SK-N-SH (cell line): ENCODE measurements around the gene CDH13. TPM values are rescaled to one million over a fixed set of nuclear protein-coding genes. Genes with fewer than 3 reads are reported as not detected.

Experiments
- CTCF ChIA-PET: fragments of 300-600, 350-600 bp; formaldehyde crosslinking; extraction: SDS; loops from one replicate; lab custom pipeline; 2021; lab: Yijun Ruan, JAX
- POLR2A ChIA-PET: fragments of 350-600 bp; sonication (Branson Sonifier 250); formaldehyde crosslinking; extraction: SDS; loops from one replicate; lab custom pipeline; 2020; ENCODE audit warnings: antibody characterized with exemption, inconsistent platforms; lab: Yijun Ruan, JAX
- DNase-seq: peaks from one replicate; pipeline ENCODE4 v3.0.0; 2012
- H2AFZ ChIP-seq: fragments of 200-600 bp; sonication (generic); 2 replicates; pipeline ENCODE4 v1.8.1; 2016; ENCODE audit warnings: antibody characterized with exemption, mild to moderate bottlenecking, low read depth
- H3F3A ChIP-seq: fragments of 200-600 bp; sonication (generic); replicated peaks from 2 replicates; pipeline ENCODE3; 2016; ENCODE audit warnings: antibody characterized with exemption, mild to moderate bottlenecking; ENCODE audit not compliant: insufficient read depth
- H3K27ac ChIP-seq, 2 experiments: fragments of 200-500 bp in 1 of 2; fragments of 200-600 bp in 1 of 2; sonication (Bioruptor generic) in 1 of 2; sonication (generic), shearing (Covaris generic) in 1 of 2; 2 replicates each; pipeline versions ENCODE4 v1.5.1 to v1.6.1; 2014 to 2016; ENCODE audit warnings: low read depth in 2 of 2, inconsistent platforms in 1 of 2, low read length in 1 of 2, mild to moderate bottlenecking in 1 of 2, mixed read lengths in 1 of 2
- H3K27me3 ChIP-seq: fragments of 200-600 bp; sonication (generic), shearing (Covaris generic); 2 replicates; pipeline ENCODE4 v1.6.1; 2016; ENCODE audit warnings: mixed run types; ENCODE audit not compliant: insufficient read depth
- H3K36me3 ChIP-seq, 2 experiments: fragments of 200-500 bp in 1 of 2; fragments of 200-600 bp in 1 of 2; sonication (Bioruptor generic) in 1 of 2; sonication (generic) in 1 of 2; replicated peaks in 1 of 2; 2 replicates each; pipeline versions ENCODE3 to v1.5.1; 2014 to 2016; ENCODE audit warnings: low read length in 1 of 2, mild to moderate bottlenecking in 1 of 2; ENCODE audit not compliant: insufficient read depth in 2 of 2, control insufficient read depth in 1 of 2
- H3K4me1 ChIP-seq, 2 experiments: fragments of 200-500 bp in 1 of 2; fragments of 200-600 bp in 1 of 2; sonication (Bioruptor generic) in 1 of 2; sonication (generic), shearing (Covaris generic) in 1 of 2; 2 replicates each; pipeline versions ENCODE4 v1.5.1 to v1.6.1; 2014 to 2016; ENCODE audit warnings: low read depth in 1 of 2, low read length in 1 of 2, mixed run types in 1 of 2; ENCODE audit not compliant: insufficient read depth in 2 of 2, control insufficient read depth in 1 of 2
- H3K4me2 ChIP-seq: fragments of 200-600 bp; sonication (generic), shearing (Covaris generic); 2 replicates; pipeline ENCODE4 v1.6.1; 2017; ENCODE audit warnings: mixed run types
- H3K4me3 ChIP-seq, 2 experiments: fragments of 200-500 bp in 1 of 2; fragments of 200-600 bp in 1 of 2; sonication (Bioruptor generic) in 1 of 2; sonication (generic), shearing (Covaris generic) in 1 of 2; 2 replicates each; pipeline versions ENCODE4 v1.5.1 to v1.8.1; 2014 to 2016; ENCODE audit warnings: low read depth in 2 of 2, inconsistent platforms in 1 of 2, low read length in 1 of 2, mild to moderate bottlenecking in 1 of 2, mixed read lengths in 1 of 2, moderate library complexity in 1 of 2
- H3K79me2 ChIP-seq: fragments of 200-600 bp; sonication (generic); 2 replicates; pipeline ENCODE4 v1.8.1; 2017; ENCODE audit warnings: mild to moderate bottlenecking; ENCODE audit not compliant: insufficient read depth
- H3K9ac ChIP-seq: fragments of 200-600 bp; sonication (generic); 2 replicates; pipeline ENCODE4 v1.6.1; 2017; ENCODE audit warnings: mixed run types
- H3K9me2 ChIP-seq: fragments of 200-600 bp; sonication (generic); 2 replicates; pipeline ENCODE4 v1.6.1; 2017; ENCODE audit warnings: mixed run types
- H3K9me3 ChIP-seq: fragments of 200-600 bp; sonication (generic); 2 replicates; pipeline ENCODE4 v1.6.1; 2017; ENCODE audit warnings: mixed run types, mild to moderate bottlenecking, moderate library complexity
- H4K20me1 ChIP-seq: fragments of 200-600 bp; sonication (generic); 2 replicates; pipeline ENCODE4 v1.6.1; 2017; ENCODE audit warnings: mild to moderate bottlenecking, mixed run types; ENCODE audit not compliant: insufficient read depth
- ELF1 ChIP-seq: IDR thresholded peaks from 2 replicates; pipeline ENCODE4 v1.4.0; 2012
- FOSL2 ChIP-seq: IDR thresholded peaks from 2 replicates; pipeline ENCODE4 v1.4.0; 2012; ENCODE audit warnings: low read depth, mild to moderate bottlenecking, moderate library complexity, borderline replicate concordance
- GATA2 ChIP-seq: sonication (generic); formaldehyde crosslinking; IDR thresholded peaks from 2 replicates; pipeline ENCODE4 v1.5.0; 2020; ENCODE audit warnings: mild to moderate bottlenecking, missing genetic modification reagents
- MXI1 ChIP-seq: IDR thresholded peaks from 2 replicates; pipeline ENCODE4 v1.6.1; 2012; ENCODE audit warnings: mild to moderate bottlenecking, low read depth, low read length, improper control_type of control experiment
- SMC3 ChIP-seq: IDR thresholded peaks from 2 replicates; pipeline ENCODE4 v1.6.1; 2012; ENCODE audit warnings: low read depth, low read length, improper control_type of control experiment
- TCF12 ChIP-seq: IDR thresholded peaks from 2 replicates; pipeline ENCODE4 v1.4.0; 2012
- YY1 ChIP-seq: IDR thresholded peaks from 2 replicates; pipeline ENCODE4 v1.4.0; 2012; ENCODE audit warnings: low read depth, mild to moderate bottlenecking
- WGBS: methylation state at CpG from one replicate; pipeline ENCODE4 v1.1.6; 2017; ENCODE audit warnings: low lambda C conversion rate; 5-methylcytosine and 5-hydroxymethylcytosine counted together
- polyA plus RNA-seq, 3 experiments: library from polyadenylated mRNA; depleted of rRNA; stranded (reverse); fragments of >200 nt; gene quantifications; 2 replicates each; pipeline ENCODE4 v1.2.3, GENCODE V29; 2012
- TF ChIP-seq, protein P1 (sequence below): fragments of 200-600 bp; sonication (generic); IDR thresholded peaks from 2 replicates; pipeline ENCODE4 v1.6.1; 2017; ENCODE audit warnings: antibody characterized with exemption, mild to moderate bottlenecking, moderate library complexity
- TF ChIP-seq, protein P2 (sequence below): IDR thresholded peaks from 2 replicates; pipeline ENCODE4 v1.6.1; 2012; ENCODE audit warnings: mild to moderate bottlenecking, low read depth, low read length, moderate library complexity
- TF ChIP-seq, protein P3 (sequence below): IDR thresholded peaks from 2 replicates; pipeline ENCODE4; 2012
- TF ChIP-seq, protein P4 (sequence below): fragments of 150-350 bp; IDR thresholded peaks from 2 replicates; pipeline ENCODE4 v1.6.1; 2016; ENCODE audit warnings: mild to moderate bottlenecking, low read depth, low read length

The CDH13 gene
- polyA plus RNA-seq, 1 of the 3 experiments (the other 2 are of a cell fraction): 93.0 TPM

DNA sequence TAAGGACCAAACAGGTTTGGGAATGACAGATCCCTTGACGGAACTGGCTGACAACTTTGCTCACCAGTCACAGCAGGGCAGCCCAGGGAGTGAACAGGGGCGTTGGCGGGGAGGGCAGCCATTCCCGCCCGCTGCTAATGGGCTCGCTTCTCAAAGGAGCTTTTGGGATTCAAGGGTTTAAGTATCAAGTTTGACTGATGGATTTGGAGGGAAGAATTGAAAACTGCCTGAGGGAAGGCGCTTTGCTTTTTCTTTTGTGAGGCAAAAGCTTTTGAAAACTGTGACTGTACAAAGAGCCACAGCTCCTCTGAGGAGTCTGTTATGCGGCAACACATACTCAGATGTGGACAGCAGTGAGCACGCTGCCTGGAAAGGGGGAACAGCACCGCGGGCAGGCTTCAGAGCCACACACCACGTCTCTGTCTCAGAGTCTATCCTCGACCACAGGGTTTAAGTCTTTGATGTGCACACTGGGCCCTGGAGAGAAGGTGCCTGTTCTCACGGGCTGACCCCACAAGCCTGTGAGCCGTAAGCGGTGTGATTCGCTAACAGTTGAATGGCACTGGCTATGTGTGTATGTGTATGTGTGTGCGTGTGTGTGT lies 1101.1 kb downstream of the CDH13 start:
- Histone ChIP-seq H3K27me3 (no peaks in the 10 kb centered on the region), H3K4me1 (no peaks in the 10 kb centered on the region), H3K79me2 (no peaks in the 10 kb centered on the region), H3K9me3 (no peaks in the 10 kb centered on the region), H3F3A (no peaks in the 10 kb centered on the region), H2AFZ (no peak overlapping the region), H4K20me1 (no peaks in the 10 kb centered on the region), H3K9ac (no peak overlapping the region), H3K4me3 (no peak overlapping the region), H3K27ac (no peak overlapping the region), H3K9me2 (no peaks in the 10 kb centered on the region), H3K36me3 (no peaks in the 10 kb centered on the region), H3K4me2 (no peak overlapping the region)
- ChIA-PET POLR2A (no interaction called here), CTCF (no interaction called here)
- 47% methylated on average over 8 of the region's 18 CpGs for WGBS
- DNase-seq: no peak
- TF ChIP-seq, protein P1, sequence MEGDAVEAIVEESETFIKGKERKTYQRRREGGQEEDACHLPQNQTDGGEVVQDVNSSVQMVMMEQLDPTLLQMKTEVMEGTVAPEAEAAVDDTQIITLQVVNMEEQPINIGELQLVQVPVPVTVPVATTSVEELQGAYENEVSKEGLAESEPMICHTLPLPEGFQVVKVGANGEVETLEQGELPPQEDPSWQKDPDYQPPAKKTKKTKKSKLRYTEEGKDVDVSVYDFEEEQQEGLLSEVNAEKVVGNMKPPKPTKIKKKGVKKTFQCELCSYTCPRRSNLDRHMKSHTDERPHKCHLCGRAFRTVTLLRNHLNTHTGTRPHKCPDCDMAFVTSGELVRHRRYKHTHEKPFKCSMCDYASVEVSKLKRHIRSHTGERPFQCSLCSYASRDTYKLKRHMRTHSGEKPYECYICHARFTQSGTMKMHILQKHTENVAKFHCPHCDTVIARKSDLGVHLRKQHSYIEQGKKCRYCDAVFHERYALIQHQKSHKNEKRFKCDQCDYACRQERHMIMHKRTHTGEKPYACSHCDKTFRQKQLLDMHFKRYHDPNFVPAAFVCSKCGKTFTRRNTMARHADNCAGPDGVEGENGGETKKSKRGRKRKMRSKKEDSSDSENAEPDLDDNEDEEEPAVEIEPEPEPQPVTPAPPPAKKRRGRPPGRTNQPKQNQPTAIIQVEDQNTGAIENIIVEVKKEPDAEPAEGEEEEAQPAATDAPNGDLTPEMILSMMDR: no peak

DNA sequence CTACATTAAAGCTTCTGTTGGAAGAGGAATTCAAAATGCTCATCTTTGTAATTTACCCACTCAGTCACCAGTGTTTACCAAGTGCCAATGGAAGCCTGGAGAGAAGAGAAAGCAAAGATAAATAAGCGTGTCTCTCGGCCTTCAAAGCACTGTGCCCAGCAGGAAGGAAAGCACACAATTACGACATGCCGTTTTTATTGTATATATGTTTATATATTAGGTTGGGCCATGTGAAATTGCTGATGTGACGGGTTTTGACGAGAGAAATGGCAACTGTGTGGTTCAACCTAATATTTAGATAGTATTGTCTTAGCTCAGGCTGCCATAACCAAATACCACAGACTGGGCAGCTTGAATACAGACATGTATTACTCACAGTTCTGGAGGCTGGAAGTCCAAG lies 1101.7 kb downstream of the CDH13 start:
- Histone ChIP-seq H3K27ac (no peak overlapping the region), H3K9me3 (no peaks in the 10 kb centered on the region), H3K27me3 (no peaks in the 10 kb centered on the region), H3K4me2 (no peak overlapping the region), H3K4me3 (no peak overlapping the region), H3K9ac (no peak overlapping the region), H4K20me1 (no peaks in the 10 kb centered on the region), H2AFZ (no peak overlapping the region), H3F3A (no peaks in the 10 kb centered on the region), H3K4me1 (no peaks in the 10 kb centered on the region), H3K9me2 (no peaks in the 10 kb centered on the region), H3K36me3 (no peaks in the 10 kb centered on the region), H3K79me2 (no peaks in the 10 kb centered on the region)
- ChIA-PET POLR2A (no interaction called here), CTCF (no interaction called here)
- WGBS: 47% methylated on average over 6 of the region's 6 CpGs
- no peak for DNase-seq
- no peak for TF ChIP-seq GATA2
- TF ChIP-seq SMC3: no peak
- TF ChIP-seq FOSL2: no peak
- no peak for TF ChIP-seq MXI1
- TF ChIP-seq, protein P2, sequence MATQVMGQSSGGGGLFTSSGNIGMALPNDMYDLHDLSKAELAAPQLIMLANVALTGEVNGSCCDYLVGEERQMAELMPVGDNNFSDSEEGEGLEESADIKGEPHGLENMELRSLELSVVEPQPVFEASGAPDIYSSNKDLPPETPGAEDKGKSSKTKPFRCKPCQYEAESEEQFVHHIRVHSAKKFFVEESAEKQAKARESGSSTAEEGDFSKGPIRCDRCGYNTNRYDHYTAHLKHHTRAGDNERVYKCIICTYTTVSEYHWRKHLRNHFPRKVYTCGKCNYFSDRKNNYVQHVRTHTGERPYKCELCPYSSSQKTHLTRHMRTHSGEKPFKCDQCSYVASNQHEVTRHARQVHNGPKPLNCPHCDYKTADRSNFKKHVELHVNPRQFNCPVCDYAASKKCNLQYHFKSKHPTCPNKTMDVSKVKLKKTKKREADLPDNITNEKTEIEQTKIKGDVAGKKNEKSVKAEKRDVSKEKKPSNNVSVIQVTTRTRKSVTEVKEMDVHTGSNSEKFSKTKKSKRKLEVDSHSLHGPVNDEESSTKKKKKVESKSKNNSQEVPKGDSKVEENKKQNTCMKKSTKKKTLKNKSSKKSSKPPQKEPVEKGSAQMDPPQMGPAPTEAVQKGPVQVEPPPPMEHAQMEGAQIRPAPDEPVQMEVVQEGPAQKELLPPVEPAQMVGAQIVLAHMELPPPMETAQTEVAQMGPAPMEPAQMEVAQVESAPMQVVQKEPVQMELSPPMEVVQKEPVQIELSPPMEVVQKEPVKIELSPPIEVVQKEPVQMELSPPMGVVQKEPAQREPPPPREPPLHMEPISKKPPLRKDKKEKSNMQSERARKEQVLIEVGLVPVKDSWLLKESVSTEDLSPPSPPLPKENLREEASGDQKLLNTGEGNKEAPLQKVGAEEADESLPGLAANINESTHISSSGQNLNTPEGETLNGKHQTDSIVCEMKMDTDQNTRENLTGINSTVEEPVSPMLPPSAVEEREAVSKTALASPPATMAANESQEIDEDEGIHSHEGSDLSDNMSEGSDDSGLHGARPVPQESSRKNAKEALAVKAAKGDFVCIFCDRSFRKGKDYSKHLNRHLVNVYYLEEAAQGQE: no peak
- no peak for TF ChIP-seq TCF12
- TF ChIP-seq, protein P3, sequence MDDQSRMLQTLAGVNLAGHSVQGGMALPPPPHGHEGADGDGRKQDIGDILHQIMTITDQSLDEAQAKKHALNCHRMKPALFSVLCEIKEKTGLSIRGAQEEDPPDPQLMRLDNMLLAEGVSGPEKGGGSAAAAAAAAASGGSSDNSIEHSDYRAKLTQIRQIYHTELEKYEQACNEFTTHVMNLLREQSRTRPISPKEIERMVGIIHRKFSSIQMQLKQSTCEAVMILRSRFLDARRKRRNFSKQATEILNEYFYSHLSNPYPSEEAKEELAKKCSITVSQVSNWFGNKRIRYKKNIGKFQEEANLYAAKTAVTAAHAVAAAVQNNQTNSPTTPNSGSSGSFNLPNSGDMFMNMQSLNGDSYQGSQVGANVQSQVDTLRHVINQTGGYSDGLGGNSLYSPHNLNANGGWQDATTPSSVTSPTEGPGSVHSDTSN: no peak
- TF ChIP-seq YY1: no peak
- TF ChIP-seq ELF1: no peak
- TF ChIP-seq, protein P4, sequence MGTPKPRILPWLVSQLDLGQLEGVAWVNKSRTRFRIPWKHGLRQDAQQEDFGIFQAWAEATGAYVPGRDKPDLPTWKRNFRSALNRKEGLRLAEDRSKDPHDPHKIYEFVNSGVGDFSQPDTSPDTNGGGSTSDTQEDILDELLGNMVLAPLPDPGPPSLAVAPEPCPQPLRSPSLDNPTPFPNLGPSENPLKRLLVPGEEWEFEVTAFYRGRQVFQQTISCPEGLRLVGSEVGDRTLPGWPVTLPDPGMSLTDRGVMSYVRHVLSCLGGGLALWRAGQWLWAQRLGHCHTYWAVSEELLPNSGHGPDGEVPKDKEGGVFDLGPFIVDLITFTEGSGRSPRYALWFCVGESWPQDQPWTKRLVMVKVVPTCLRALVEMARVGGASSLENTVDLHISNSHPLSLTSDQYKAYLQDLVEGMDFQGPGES: no peak
